ENCODE data around the gene IL27RA. TPM values are rescaled to one million over a fixed set of nuclear protein-coding genes. Genes with fewer than 3 reads are reported as not detected.

IL27RA gene
- total RNA-seq = 1.8 and 1.9 TPM in 2 replicates
- long read RNA-seq, partial matches to known transcripts = 0 of 1 reads
- long read RNA-seq, other reads (novel, unspliced or antisense) = 0 of 1 reads

DNA sequence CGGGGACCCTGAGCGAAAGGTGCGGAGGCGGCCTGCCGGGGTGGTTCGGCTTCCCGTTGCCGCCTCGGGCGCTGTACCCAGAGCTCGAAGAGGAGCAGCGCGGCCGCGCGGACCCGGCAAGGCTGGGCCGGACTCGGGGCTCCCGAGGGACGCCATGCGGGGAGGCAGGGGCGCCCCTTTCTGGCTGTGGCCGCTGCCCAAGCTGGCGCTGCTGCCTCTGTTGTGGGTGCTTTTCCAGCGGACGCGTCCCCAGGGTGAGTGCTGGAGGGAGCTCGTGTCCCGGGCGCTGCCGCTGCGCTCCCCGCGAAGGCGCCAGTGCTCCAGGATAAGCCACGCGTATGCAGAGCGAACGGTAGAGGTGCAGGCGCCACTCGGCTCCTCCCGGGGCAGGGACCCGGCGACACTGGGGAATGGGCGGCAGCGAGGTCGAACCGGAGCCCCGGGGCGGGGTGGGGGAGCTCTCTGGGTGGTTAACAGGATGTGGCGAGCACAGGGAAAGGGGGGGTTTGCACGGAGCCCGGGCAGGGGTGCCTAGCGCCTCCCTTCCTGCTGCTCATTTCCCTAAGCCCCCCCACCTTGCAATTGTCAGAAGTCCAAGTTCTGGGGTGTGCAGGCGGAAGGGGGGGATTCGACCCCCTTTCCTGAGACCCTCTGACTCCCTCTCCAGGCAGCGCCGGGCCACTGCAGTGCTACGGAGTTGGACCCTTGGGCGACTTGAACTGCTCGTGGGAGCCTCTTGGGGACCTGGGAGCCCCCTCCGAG is at the start of gene IL27RA:
TSS of gene IL27RA (plus strand) at position 44 of the 762 bp plus-strand sequence. CDS start at position 155, 111 bp downstream.
- Mint-ChIP-seq H3K4me1 (ENCODE audit: unreplicated experiment) (peaks cover 4% of the 10 kb centered on the region), H3K36me3 (ENCODE audit: unreplicated experiment) (no peaks in the 10 kb centered on the region), H3K27me3 (ENCODE audit: unreplicated experiment) (peaks cover 7% of the 10 kb centered on the region), H3K9me3 (ENCODE audit: unreplicated experiment) (no peaks in the 10 kb centered on the region), H3K27ac (ENCODE audit: unreplicated experiment) (no peak within 1 kb of the TSS), H3K4me3 (ENCODE audit: unreplicated experiment) (peak within 1 kb of the TSS; percentile 77)
- DNase-seq (ENCODE audit: extremely low spot score, unreplicated experiment) = no peak
- peak; percentile 68 for TF ChIP-seq CTCF (IDR thresholded peaks at IDR 0.05)

- Mint-ChIP-seq H3K27me3 (ENCODE audit: unreplicated experiment) (no peaks in the 10 kb centered on the region), H3K4me3 (ENCODE audit: unreplicated experiment) (no peak overlapping the region), H3K9me3 (ENCODE audit: unreplicated experiment) (no peaks in the 10 kb centered on the region), H3K4me1 (ENCODE audit: unreplicated experiment) (peaks cover 16% of the 10 kb centered on the region), H3K27ac (ENCODE audit: unreplicated experiment) (no peak overlapping the region), H3K36me3 (ENCODE audit: unreplicated experiment) (no peaks in the 10 kb centered on the region)
- no peak for TF ChIP-seq CTCF (IDR thresholded peaks at IDR 0.05)
- no peak for DNase-seq (ENCODE audit: extremely low spot score, unreplicated experiment)
Measured at GRCh38 chr19:13981988-13982501, 49.5 kb upstream of the IL27RA start.

DNA sequence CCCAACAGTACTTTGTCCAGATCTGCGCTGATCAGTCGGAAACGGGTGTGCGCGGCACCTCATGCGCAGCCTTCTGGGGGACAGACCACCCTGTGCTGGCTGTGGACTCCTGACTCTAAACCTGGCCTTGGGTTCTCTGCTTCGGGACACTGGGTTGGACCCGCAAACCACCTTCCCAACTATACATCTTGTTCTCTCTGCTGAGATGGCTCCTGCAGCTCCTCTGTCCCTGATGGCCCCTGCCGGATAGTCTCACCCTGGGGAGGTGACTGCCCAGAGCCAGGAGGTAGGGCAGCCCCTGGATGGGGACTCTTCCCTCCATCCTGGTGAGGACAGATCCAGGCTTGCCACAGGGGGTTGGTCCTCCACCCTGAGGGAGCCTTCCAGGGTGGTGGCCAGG is 48.8 kb upstream of the IL27RA start:
- no peaks in the 10 kb centered on the region for H3K36me3 Mint-ChIP-seq (ENCODE audit: unreplicated experiment)
- TF ChIP-seq CTCF (IDR thresholded peaks at IDR 0.05) = no peak
- H3K27ac Mint-ChIP-seq (ENCODE audit: unreplicated experiment) = no peak overlapping the region
- H3K4me1 Mint-ChIP-seq (ENCODE audit: unreplicated experiment) = peaks cover 20% of the 10 kb centered on the region
- no peaks in the 10 kb centered on the region for H3K27me3 Mint-ChIP-seq (ENCODE audit: unreplicated experiment)
- no peak overlapping the region for H3K4me3 Mint-ChIP-seq (ENCODE audit: unreplicated experiment)
- H3K9me3 Mint-ChIP-seq (ENCODE audit: unreplicated experiment) = no peaks in the 10 kb centered on the region
- DNase-seq (ENCODE audit: extremely low spot score, unreplicated experiment) = no peak

- TF ChIP-seq CTCF (IDR thresholded peaks at IDR 0.05) = no peak
- H3K4me1 Mint-ChIP-seq (ENCODE audit: unreplicated experiment) = peaks cover 20% of the 10 kb centered on the region
- H3K36me3 Mint-ChIP-seq (ENCODE audit: unreplicated experiment) = no peaks in the 10 kb centered on the region
- H3K27ac Mint-ChIP-seq (ENCODE audit: unreplicated experiment) = no peak overlapping the region
- H3K9me3 Mint-ChIP-seq (ENCODE audit: unreplicated experiment) = no peaks in the 10 kb centered on the region
- DNase-seq (ENCODE audit: extremely low spot score, unreplicated experiment) = no peak
- no peaks in the 10 kb centered on the region for H3K27me3 Mint-ChIP-seq (ENCODE audit: unreplicated experiment)
- H3K4me3 Mint-ChIP-seq (ENCODE audit: unreplicated experiment) = no peak overlapping the region
Measured at GRCh38 chr19:13983213-13983889, 48.2 kb upstream of the IL27RA start.

DNA sequence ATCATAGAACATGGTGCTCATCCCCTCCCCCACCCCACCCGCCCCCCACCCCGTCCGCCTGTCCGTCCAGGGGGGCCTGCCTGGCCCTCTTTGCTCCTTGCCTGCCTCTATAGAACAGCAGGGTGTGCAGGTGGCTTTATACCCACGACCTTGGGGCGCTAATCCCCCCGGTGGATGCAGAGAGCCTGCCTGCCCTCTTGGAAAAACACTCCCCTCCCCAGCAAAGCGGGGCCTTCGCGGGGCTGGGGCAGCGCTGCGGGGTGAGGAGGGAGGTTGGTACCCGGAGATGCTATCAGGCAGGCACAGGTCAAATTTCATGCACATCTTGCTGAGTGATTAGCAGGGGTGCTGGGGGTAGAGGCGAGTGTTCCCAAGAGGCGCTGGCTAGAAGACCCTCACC is 47.4 kb upstream of the IL27RA start:
- Mint-ChIP-seq H3K4me1 (ENCODE audit: unreplicated experiment) (peaks cover 20% of the 10 kb centered on the region), H3K27me3 (ENCODE audit: unreplicated experiment) (no peaks in the 10 kb centered on the region), H3K27ac (ENCODE audit: unreplicated experiment) (no peak overlapping the region), H3K9me3 (ENCODE audit: unreplicated experiment) (no peaks in the 10 kb centered on the region), H3K36me3 (ENCODE audit: unreplicated experiment) (peaks cover 5% of the 10 kb centered on the region), H3K4me3 (ENCODE audit: unreplicated experiment) (no peak overlapping the region)
- no peak for DNase-seq (ENCODE audit: extremely low spot score, unreplicated experiment)
- TF ChIP-seq CTCF (IDR thresholded peaks at IDR 0.05) = no peak

All from osteocyte (in vitro differentiated cells).